GM12874 (cell line): Measurements from ENCODE around the gene MAP3K12.

Experiments
- CTCF ChIP-seq: IDR thresholded peaks from 2 replicates; pipeline ENCODE4 v1.5.1; 2011; ENCODE audit warnings: low read depth, mild to moderate bottlenecking, control low read depth, low read length, moderate library complexity; ENCODE audit not compliant: insufficient read depth

The MAP3K12 gene

GRCh38 chr12:53532524-53533445, 33.5 kb upstream of the MAP3K12 start:
- TF ChIP-seq CTCF: no peak

- TF ChIP-seq CTCF: no peak
Observed at GRCh38 chr12:53532021-53532420, 32.8 kb upstream of the MAP3K12 start.

GRCh38 chr12:53530920-53531319, 31.7 kb upstream of the MAP3K12 start:
- no peak for TF ChIP-seq CTCF

GRCh38 chr12:53530061-53530460, 30.8 kb upstream of the MAP3K12 start:
- TF ChIP-seq CTCF: no peak

- TF ChIP-seq CTCF: no peak
Observed at GRCh38 chr12:53524476-53524875, 25.2 kb upstream of the MAP3K12 start.

GRCh38 chr12:53523131-53523530, 23.9 kb upstream of the MAP3K12 start:
- no peak for TF ChIP-seq CTCF

GRCh38 chr12:53518381-53518780, 19.1 kb upstream of the MAP3K12 start:
- no peak for TF ChIP-seq CTCF
